NOMO-1 treated with DMSO at 0.1 percent for 48 hours (cell line): Measurements from ENCODE around the gene GPR162.

Experiments
- DNase-seq: peaks from one replicate; lab custom pipeline; 2025; ENCODE audit not compliant: unreplicated experiment; lab: John Stamatoyannopoulos, UW

Gene GPR162

GRCh38 chr12:6821591-6822425 lies at the start of gene GPR162:
Gene GPR162 (plus strand): TSS chr12:6821821. CDS start chr12:6823899, 2,078 bp downstream.
- DNase-seq: no peak

DNA sequence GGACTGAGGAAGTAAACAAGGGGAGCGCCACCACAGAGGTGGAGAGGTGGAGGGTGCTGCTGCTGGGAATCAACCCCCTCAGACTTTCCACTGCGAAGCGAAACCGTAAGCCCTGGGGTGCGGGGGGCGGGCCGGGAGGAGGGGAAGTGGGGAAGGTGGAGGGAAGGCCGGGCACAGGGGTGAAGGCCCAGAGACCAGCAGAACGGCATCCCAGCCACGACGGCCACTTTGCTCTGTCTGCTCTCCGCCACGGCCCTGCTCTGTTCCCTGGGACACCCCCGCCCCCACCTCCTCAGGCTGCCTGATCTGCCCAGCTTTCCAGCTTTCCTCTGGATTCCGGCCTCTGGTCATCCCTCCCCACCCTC lies 49.3 kb upstream of the GPR162 start, which contains the start of gene LAG3:
TSS of gene LAG3 (plus strand) at position 190 of the 365 bp plus-strand sequence. CDS start 333 bp downstream, outside the sequence.
- DNase-seq: no peak

- no peak for DNase-seq
Measured at GRCh38 chr12:6772726-6773589, 48.7 kb upstream of the GPR162 start.

GRCh38 chr12:6773590-6774351 lies 47.9 kb upstream of the GPR162 start:
- no peak for DNase-seq

- DNase-seq: no peak
Measured at GRCh38 chr12:6774499-6775062, 47.0 kb upstream of the GPR162 start.

- no peak for DNase-seq
Measured at GRCh38 chr12:6775185-6776174, 46.1 kb upstream of the GPR162 start.

DNA sequence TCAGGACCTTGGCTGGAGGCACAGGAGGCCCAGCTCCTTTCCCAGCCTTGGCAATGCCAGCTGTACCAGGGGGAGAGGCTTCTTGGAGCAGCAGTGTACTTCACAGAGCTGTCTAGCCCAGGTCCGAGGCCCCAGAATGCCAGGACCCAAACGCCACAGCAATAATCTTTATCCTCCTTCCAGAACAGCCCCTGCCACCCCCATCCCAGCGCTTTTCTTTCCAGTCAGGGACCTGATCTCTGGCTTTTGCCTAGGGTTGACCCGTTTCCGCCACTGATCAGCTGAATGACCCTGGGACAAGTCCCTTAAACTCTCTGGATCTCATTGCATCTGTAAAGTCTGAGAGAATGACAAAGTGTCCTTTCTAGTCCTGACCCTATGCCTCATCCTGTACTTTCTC lies 44.2 kb upstream of the GPR162 start:
- no peak for DNase-seq

GRCh38 chr12:6778217-6778573 lies 43.4 kb upstream of the GPR162 start:
- no peak for DNase-seq

GRCh38 chr12:6778574-6779550 lies 42.8 kb upstream of the GPR162 start:
- DNase-seq: peak; percentile 82

GRCh38 chr12:6779708-6780432 lies 41.8 kb upstream of the GPR162 start:
- no peak for DNase-seq

- no peak for DNase-seq
Measured at GRCh38 chr12:6780573-6780972, 41.0 kb upstream of the GPR162 start.

DNA sequence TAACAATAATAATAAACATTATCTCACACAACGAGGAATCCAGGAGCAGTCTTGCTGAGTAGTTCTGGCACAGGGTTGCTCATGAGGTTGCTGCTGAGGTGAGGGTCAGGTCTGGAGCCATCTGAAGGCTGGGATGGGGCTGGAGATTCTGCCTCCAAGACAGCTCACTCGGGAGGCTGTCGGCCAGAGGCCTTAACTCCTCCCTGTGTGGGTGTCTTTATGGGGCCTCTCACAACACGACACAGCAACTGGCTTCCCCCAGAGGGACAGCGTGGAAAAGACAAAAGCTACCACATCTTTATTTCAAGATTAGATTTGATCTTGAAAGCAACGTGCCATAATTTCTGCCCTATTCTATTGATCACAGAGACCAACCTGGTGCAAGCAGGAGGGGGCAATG lies 39.5 kb upstream of the GPR162 start:
- no peak for DNase-seq

DNA sequence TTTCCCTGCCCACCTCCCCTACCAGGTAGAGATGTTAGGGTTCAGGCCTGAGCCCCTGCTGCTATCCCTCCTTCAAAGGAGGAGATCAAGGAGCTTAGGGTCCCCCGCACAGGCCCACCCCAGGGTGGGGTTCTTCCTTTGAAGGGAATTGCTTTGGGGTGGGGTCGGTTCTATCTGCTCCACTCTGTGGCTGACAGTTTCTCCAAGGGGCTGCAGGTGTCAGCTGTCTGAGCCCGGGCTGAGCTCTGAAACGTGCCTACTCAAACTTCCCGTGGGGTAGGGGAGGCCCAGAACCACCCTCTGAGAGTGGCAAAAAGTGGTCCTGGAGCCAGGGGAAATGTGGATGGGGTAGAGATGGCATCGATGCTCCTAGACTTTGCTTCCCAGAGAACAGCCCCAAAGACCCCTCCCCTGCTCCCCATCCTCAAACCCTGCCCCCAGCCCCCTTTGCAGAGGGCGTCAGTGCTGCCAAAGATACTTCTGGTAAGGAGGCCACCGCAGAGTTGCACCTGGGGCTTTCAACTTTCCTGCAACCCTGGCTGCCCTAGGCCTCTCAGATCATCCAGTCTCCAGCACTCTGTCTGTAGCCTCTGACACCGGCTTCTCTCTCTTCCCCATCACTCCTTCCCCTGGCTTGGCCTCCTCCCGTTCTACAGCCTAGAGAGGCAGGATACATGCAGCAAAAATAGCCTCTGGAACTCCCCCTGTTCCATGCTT lies 38.6 kb upstream of the GPR162 start:
- DNase-seq: no peak

GRCh38 chr12:6783828-6784227 lies 37.8 kb upstream of the GPR162 start:
- no peak for DNase-seq

DNA sequence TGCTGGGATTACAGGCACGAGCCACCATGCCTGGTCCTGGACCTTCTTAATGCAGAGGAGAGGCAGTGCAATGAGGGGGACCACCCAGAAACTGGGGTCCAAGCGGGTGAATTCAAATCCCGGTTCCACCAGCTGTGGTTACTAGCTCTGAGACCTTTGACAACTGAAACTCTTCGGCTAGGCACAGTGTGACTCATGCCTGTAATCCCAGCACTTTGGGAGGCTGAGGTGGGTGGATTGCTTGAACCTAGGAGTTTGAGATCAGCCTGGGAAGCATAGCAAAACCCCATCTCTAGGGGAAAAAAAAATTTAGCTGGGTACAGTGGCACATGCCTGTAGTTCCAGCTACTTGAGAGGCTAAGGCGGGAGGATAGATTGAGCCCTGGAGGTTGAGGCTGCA lies 37.3 kb upstream of the GPR162 start:
- DNase-seq: no peak

DNA sequence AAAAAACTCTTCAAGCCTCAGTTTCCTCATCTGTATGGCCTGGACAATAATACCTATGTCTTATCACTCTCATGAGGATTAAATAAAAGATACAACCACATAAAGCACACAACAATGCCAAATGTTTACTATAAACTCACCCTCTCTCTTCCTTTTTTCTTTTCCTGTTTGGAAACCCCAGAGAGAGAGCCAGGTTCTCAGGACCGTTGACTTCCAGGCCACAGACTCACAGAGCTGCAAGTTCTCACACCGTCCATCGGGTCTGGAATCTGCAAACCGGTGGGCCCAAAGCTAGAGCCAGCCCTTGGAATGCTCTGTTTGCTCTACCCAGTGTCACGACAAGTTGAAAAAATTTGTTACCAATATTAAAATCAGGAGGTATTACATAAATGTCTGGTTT lies 36.9 kb upstream of the GPR162 start:
- DNase-seq: no peak

DNA sequence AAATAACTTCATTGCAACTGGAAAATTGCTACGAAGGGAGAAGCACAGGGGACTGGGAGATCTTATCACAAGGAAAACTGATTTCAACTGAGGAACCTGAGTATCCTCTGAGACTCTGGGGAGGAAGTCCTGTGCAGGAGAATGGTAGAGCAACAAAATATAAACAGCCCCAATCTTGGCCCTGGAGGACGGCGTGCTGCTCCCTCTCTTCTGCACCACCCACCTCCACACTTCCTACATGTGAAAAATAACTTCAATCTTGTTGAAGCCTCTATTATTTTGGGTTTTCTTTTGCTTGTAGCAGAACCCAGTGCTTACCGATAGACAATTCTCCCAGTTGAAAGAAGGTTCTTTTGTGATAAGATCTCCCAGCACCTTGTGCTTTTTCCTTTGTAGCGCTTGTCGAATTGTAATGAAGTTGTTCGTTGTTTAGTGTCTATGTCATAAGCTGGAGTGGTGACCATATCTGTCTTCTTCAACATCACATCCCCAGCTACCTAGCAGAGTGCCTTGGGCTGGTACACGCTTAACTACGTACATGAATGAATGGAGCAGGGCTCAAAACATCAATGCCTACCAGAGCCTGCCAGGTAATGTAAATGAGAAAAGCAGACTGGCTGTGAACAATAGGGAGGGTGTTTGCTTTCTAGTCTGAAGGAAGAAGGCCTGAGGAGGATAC lies 35.1 kb upstream of the GPR162 start:
- no peak for DNase-seq
